Liver (tissue), 9 donors: ENCODE measurements around the gene FAM185A. TPM values are rescaled to one million over a fixed set of nuclear protein-coding genes. Genes with fewer than 3 reads are reported as not detected.

Experiments
- DNase-seq: peaks from one replicate; pipeline ENCODE4 v3.0.0-alpha.2; 2017; ENCODE audit warnings: low spot score
- H3K27ac ChIP-seq, 2 donors: one replicate each; pipeline ENCODE4 v1.7.0; 2013; ENCODE audit warnings: inconsistent platforms in 2 of 2, low read length in 2 of 2, control low read depth in 1 of 2, low read depth in 1 of 2, mild to moderate bottlenecking in 1 of 2
- H3K27me3 ChIP-seq, 4 donors: one replicate each; pipeline versions ENCODE4 v1.6.1 to v1.7.0; 2013; ENCODE audit warnings: low read length in 3 of 4, inconsistent platforms in 1 of 4, mild to moderate bottlenecking in 1 of 4, moderate library complexity in 1 of 4; ENCODE audit not compliant: control insufficient read depth in 4 of 4, insufficient read depth in 4 of 4
- H3K36me3 ChIP-seq, 4 donors: one replicate each; pipeline versions ENCODE4 v1.6.1 to v1.7.0; 2013; ENCODE audit warnings: low read length in 3 of 4, mild to moderate bottlenecking in 3 of 4, low read depth in 1 of 4, moderate library complexity in 1 of 4; ENCODE audit not compliant: control insufficient read depth in 4 of 4, insufficient read depth in 3 of 4
- H3K4me1 ChIP-seq, 4 donors: one replicate each; pipeline versions ENCODE4 v1.6.1 to v1.7.0; 2013; ENCODE audit warnings: low read length in 3 of 4, mild to moderate bottlenecking in 3 of 4, moderate library complexity in 1 of 4; ENCODE audit not compliant: control insufficient read depth in 4 of 4, insufficient read depth in 4 of 4
- H3K4me3 ChIP-seq, 3 donors: one replicate each; pipeline versions ENCODE4 v1.6.1 to v1.7.0; 2013; ENCODE audit warnings: low read length in 3 of 3, control low read depth in 1 of 3, low read depth in 1 of 3, mild to moderate bottlenecking in 1 of 3
- H3K9ac ChIP-seq, 2 donors: one replicate each; pipeline ENCODE4 v1.7.0; 2013; ENCODE audit warnings: low read length in 2 of 2, mild to moderate bottlenecking in 2 of 2, moderate library complexity in 2 of 2, control low read depth in 1 of 2, low read depth in 1 of 2
- H3K9me3 ChIP-seq, 4 donors: one replicate each; pipeline versions ENCODE4 v1.6.1 to v1.7.0; 2013; ENCODE audit warnings: low read length in 3 of 4; ENCODE audit not compliant: control insufficient read depth in 4 of 4
- CTCF ChIP-seq: fragments of 150-350 bp; IDR thresholded peaks from 2 replicates; pipeline ENCODE4 v1.5.1; 2017; ENCODE audit warnings: improper control_type of control experiment, low read depth, low read length; ENCODE audit not compliant: missing input control
- FOXA1 ChIP-seq: IDR thresholded peaks from 2 replicates; pipeline ENCODE4 v1.6.1; 2016; ENCODE audit warnings: antibody characterized with exemption
- FOXA2 ChIP-seq: IDR thresholded peaks from 2 replicates; pipeline ENCODE4 v1.6.1; 2016; ENCODE audit warnings: antibody characterized with exemption
- GABPA ChIP-seq, 2 donors: IDR thresholded peaks in 1 of 2; conservative IDR thresholded peaks in 1 of 2; 2 replicates each; pipeline ENCODE4 v1.6.1; 2016; ENCODE audit warnings: antibody characterized with exemption in 2 of 2, mild to moderate bottlenecking in 1 of 2, moderate library complexity in 1 of 2
- HNF4A ChIP-seq, 2 donors: conservative IDR thresholded peaks; 2 replicates each; pipeline ENCODE4 v1.6.1; 2016; ENCODE audit warnings: antibody characterized with exemption in 2 of 2, mild to moderate bottlenecking in 2 of 2
- HNF4G ChIP-seq: IDR thresholded peaks from 2 replicates; pipeline ENCODE4 v1.6.1; 2016; ENCODE audit warnings: antibody characterized with exemption
- JUND ChIP-seq, 2 donors: IDR thresholded peaks; 2 replicates each; pipeline ENCODE4 v1.6.1; 2016; ENCODE audit warnings: antibody characterized with exemption in 2 of 2
- NR2F2 ChIP-seq: IDR thresholded peaks from 2 replicates; pipeline ENCODE4 v1.6.1; 2016; ENCODE audit warnings: antibody characterized with exemption
- RAD21 ChIP-seq, 2 donors: IDR thresholded peaks; 2 replicates each; pipeline ENCODE4 v1.6.1; 2016; ENCODE audit warnings: antibody characterized with exemption in 2 of 2, mild to moderate bottlenecking in 2 of 2
- RXRA ChIP-seq, 2 donors: IDR thresholded peaks; 2 replicates each; pipeline ENCODE4 v1.6.1; 2017 to 2018; ENCODE audit warnings: antibody characterized with exemption in 2 of 2, mild to moderate bottlenecking in 1 of 2
- SP1 ChIP-seq: IDR thresholded peaks from 2 replicates; pipeline ENCODE4 v1.6.1; 2018; ENCODE audit warnings: antibody characterized with exemption, mild to moderate bottlenecking
- TAF1 ChIP-seq: conservative IDR thresholded peaks from 2 replicates; pipeline ENCODE4 v1.6.1; 2016; ENCODE audit warnings: antibody characterized with exemption, mild to moderate bottlenecking
- ZBTB33 ChIP-seq: IDR thresholded peaks from 2 replicates; pipeline ENCODE4 v1.6.1; 2016; ENCODE audit warnings: antibody characterized with exemption
- WGBS: extraction: QIAGEN DNeasy Blood & Tissue Kit; methylation state at CpG from one replicate; pipeline ENCODE4 v1.1.7; 2013; 5-methylcytosine and 5-hydroxymethylcytosine counted together
- polyA plus RNA-seq, 2 donors: library from polyadenylated mRNA; stranded (reverse) in 1 of 2; unstranded in 1 of 2; fragments of 200-250 nt in 1 of 2; fragments of >200 nt in 1 of 2; fragmentation: Nextera tagmentation in 1 of 2; extraction: Ambion mirVana in 1 of 2; gene quantifications; one replicate each; pipeline versions ENCODE4 v1.2.1 to v1.2.3, GENCODE V29; 2013 to 2015
- total RNA-seq, 2 donors: library from RNA; depleted of rRNA; stranded (reverse); fragments of >200 nt; gene quantifications; one replicate each; pipeline ENCODE4 v1.2.3, GENCODE V29; 2014
- TF ChIP-seq, protein P1 (sequence below): IDR thresholded peaks from 2 replicates; pipeline ENCODE4 v1.6.1; 2016; ENCODE audit warnings: antibody characterized with exemption
- donor health status: healthy.
- donor health status: healthy.
- donor health status: healthy.
- donor health status: healthy.
- donor health status: healthy.

FAM185A gene
- total and polyA plus RNA-seq, 4 donors: 6.3 to 20.7 (median 7.3) TPM

GRCh38 chr7:102823390-102824119 lies 74.8 kb downstream of the FAM185A start:
- Histone ChIP-seq H3K4me1 (no peaks in the 10 kb centered on the region), H3K27me3 (no peaks in the 10 kb centered on the region), H3K9ac (no peak overlapping the region), H3K36me3 (peaks cover 0 to 10% (median 3%) of the 10 kb centered on the region in 4 donors), H3K27ac (no peak overlapping the region), H3K9me3 (no peaks in the 10 kb centered on the region), H3K4me3 (no peak overlapping the region)
- TF ChIP-seq RXRA (IDR thresholded peaks at IDR 0.05) (no peak), JUND (IDR thresholded peaks at IDR 0.05) (no peak), RAD21 (IDR thresholded peaks at IDR 0.05) (no peak), FOXA2 (no peak), GABPA (IDR thresholded peaks at IDR 0.05 in 1 of 2, conservative IDR thresholded peaks at IDR 0.05 in 1 of 2) (no peak), CTCF (no peak), ZBTB33 (no peak)
- TF ChIP-seq, protein P1, sequence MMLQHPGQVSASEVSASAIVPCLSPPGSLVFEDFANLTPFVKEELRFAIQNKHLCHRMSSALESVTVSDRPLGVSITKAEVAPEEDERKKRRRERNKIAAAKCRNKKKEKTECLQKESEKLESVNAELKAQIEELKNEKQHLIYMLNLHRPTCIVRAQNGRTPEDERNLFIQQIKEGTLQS: no peak
- 96% methylated on average over 6 of the region's 6 CpGs for WGBS
- DNase-seq: no peak

GRCh38 chr7:102828286-102828685 lies 79.5 kb downstream of the FAM185A start:
- Histone ChIP-seq H3K27me3 (no peaks in the 10 kb centered on the region), H3K9ac (no peak overlapping the region), H3K36me3 (peaks cover 0 to 11% (median 9%) of the 10 kb centered on the region in 4 donors), H3K4me1 (no peaks in the 10 kb centered on the region), H3K9me3 (no peaks in the 10 kb centered on the region), H3K27ac (no peak overlapping the region), H3K4me3 (no peak overlapping the region)
- TF ChIP-seq HNF4A (conservative IDR thresholded peaks at IDR 0.05): no peak
- TF ChIP-seq, protein P1: no peak
- no peak for TF ChIP-seq ZBTB33
- TF ChIP-seq HNF4G: no peak
- no peak for TF ChIP-seq GABPA (IDR thresholded peaks at IDR 0.05 in 1 of 2, conservative IDR thresholded peaks at IDR 0.05 in 1 of 2)
- no peak for TF ChIP-seq RXRA (IDR thresholded peaks at IDR 0.05)
- TF ChIP-seq SP1: no peak
- TF ChIP-seq FOXA1: no peak
- TF ChIP-seq JUND (IDR thresholded peaks at IDR 0.05): no peak
- TF ChIP-seq CTCF: no peak
- TF ChIP-seq NR2F2: no peak
- no peak for TF ChIP-seq FOXA2
- TF ChIP-seq TAF1: no peak
- no peak for DNase-seq
- WGBS: 97% methylated on average over 2 of the region's 2 CpGs
